Activated CD4-positive, alpha-beta memory T cell treated with anti-CD3 and anti-CD28 coated beads for 36 hours (primary cell): ENCODE measurements around the gene GNAZ. TPM values are rescaled to one million over a fixed set of nuclear protein-coding genes. Genes with fewer than 3 reads are reported as not detected.
A peak's percentile ranks its signal among the peaks of the same experiment; 100 is the strongest.

Source experiments
- CTCF ChIA-PET: fragments of 350-600 bp; sonication (Branson Sonifier 250); formaldehyde crosslinking; loops from one replicate; lab custom pipeline; 2021; ENCODE audit warnings: antibody characterized with exemption, inconsistent platforms; lab: Charles Lee
- POLR2A ChIA-PET: fragments of 350-600 bp; sonication (Branson Sonifier 250); formaldehyde crosslinking; loops from one replicate; lab custom pipeline; 2021; ENCODE audit warnings: antibody characterized with exemption; lab: Charles Lee
- DNase-seq: peaks from one replicate; pipeline ENCODE4 v3.0.0-alpha.2; 2020
- H3K27ac Mint-ChIP-seq: one replicate; pipeline ENCODE4 v1.8.0; 2021; ENCODE audit warnings: mixed read lengths
- H3K27me3 Mint-ChIP-seq: one replicate; pipeline ENCODE4 v1.8.0; 2021; ENCODE audit warnings: mixed read lengths
- H3K36me3 Mint-ChIP-seq: one replicate; pipeline ENCODE4 v1.8.0; 2021; ENCODE audit warnings: mixed read lengths
- H3K4me1 Mint-ChIP-seq: one replicate; pipeline ENCODE4 v1.8.0; 2021; ENCODE audit warnings: low read depth, mixed read lengths
- H3K4me3 Mint-ChIP-seq: one replicate; pipeline ENCODE4 v1.8.0; 2021; ENCODE audit warnings: mild to moderate bottlenecking, mixed read lengths
- H3K9me3 Mint-ChIP-seq: one replicate; pipeline ENCODE4 v1.8.0; 2021; ENCODE audit warnings: mixed read lengths
- intact Hi-C: fragments of 100-400 bp; cut with micrococcal nuclease; formaldehyde crosslinking; loops from one replicate; pipeline ENCODE4 v1.15.1; 2023
- total RNA-seq, 2 experiments: library from RNA; stranded (reverse); gene quantifications; one replicate each; pipeline ENCODE4 v1.2.3, GENCODE V29; 2021

Gene GNAZ
- total RNA-seq, 2 experiments from 2014 or later, result 1.6 to 2.2 TPM

GRCh38 chr22:23086787-23087186 is 16.5 kb downstream of the GNAZ start:
- no peak overlapping the region for H3K27ac Mint-ChIP-seq
- H3K4me3 Mint-ChIP-seq, result no peak overlapping the region
- intact Hi-C loops, result no loop called here
- H3K36me3 Mint-ChIP-seq, result no peaks in the 10 kb centered on the region
- ChIA-PET POLR2A (no interaction called here), CTCF (interaction anchor here (0.9 kb wide), 1 partner anchor 299 kb away, joined by 4 read pairs; no protein-coding TSS in a partner anchor)
- no peaks in the 10 kb centered on the region for H3K27me3 Mint-ChIP-seq
- H3K4me1 Mint-ChIP-seq, result peaks cover 4% of the 10 kb centered on the region
- DNase-seq, result no peak
- H3K9me3 Mint-ChIP-seq, result no peaks in the 10 kb centered on the region

DNA sequence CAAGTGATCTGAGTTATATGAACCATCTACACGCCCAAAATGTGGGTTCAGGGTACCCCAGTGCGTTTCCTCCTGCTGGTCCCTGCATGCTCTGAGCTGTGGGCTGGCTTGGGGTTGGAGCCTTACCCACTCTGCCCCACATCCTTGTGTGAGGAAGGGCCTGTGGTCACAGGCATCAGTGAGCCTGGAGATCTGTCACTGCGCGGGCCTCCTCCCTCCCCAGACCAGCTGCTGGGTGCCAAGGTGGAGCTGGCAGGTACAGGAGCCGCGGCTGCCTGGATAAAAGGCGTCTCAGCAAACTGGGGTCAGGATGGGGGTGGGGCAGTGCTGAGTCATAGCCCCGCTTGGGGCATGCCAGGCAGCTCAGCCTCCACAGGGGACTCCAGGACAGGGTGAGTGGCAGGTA is 17.9 kb downstream of the GNAZ start:
- Mint-ChIP-seq H3K36me3 (no peaks in the 10 kb centered on the region), H3K27ac (no peak overlapping the region), H3K27me3 (no peaks in the 10 kb centered on the region), H3K4me1 (peaks cover 4% of the 10 kb centered on the region), H3K9me3 (no peaks in the 10 kb centered on the region), H3K4me3 (no peak overlapping the region)
- DNase-seq, result peak; percentile 38
- ChIA-PET POLR2A (no interaction called here), CTCF (interaction anchor here (1.5 kb wide), 1 partner anchor 40 kb away, joined by 3 read pairs; no protein-coding TSS in a partner anchor)
- intact Hi-C loops, result no loop called here

DNA sequence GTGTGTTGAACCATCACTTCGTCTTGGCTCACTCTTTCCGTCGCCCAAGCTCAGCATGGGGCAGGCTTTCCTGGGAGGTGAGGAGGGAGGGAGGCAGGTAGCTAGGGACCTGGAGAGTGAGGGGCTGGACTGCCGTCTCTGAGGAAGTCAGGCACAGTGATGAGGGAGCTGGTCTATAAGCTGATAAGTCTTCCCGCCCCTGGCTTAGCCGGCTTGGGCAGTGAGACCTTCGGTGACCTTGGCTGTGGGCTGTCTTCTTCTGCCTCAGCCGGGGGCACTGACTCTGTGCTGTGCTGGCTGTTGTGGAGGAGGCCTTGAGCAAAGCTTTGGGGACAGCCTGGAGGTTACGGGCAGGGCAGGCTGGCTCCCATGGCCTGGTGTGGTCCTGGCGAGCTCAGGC is 18.7 kb downstream of the GNAZ start:
- POLR2A ChIA-PET, result no interaction called here
- H3K36me3 Mint-ChIP-seq, result no peaks in the 10 kb centered on the region
- DNase-seq, result no peak
- no peak overlapping the region for H3K27ac Mint-ChIP-seq
- CTCF ChIA-PET, result no interaction called here
- H3K4me1 Mint-ChIP-seq, result peaks cover 4% of the 10 kb centered on the region
- intact Hi-C loops, result no loop called here
- no peaks in the 10 kb centered on the region for H3K9me3 Mint-ChIP-seq
- no peaks in the 10 kb centered on the region for H3K27me3 Mint-ChIP-seq
- H3K4me3 Mint-ChIP-seq, result no peak overlapping the region

DNA sequence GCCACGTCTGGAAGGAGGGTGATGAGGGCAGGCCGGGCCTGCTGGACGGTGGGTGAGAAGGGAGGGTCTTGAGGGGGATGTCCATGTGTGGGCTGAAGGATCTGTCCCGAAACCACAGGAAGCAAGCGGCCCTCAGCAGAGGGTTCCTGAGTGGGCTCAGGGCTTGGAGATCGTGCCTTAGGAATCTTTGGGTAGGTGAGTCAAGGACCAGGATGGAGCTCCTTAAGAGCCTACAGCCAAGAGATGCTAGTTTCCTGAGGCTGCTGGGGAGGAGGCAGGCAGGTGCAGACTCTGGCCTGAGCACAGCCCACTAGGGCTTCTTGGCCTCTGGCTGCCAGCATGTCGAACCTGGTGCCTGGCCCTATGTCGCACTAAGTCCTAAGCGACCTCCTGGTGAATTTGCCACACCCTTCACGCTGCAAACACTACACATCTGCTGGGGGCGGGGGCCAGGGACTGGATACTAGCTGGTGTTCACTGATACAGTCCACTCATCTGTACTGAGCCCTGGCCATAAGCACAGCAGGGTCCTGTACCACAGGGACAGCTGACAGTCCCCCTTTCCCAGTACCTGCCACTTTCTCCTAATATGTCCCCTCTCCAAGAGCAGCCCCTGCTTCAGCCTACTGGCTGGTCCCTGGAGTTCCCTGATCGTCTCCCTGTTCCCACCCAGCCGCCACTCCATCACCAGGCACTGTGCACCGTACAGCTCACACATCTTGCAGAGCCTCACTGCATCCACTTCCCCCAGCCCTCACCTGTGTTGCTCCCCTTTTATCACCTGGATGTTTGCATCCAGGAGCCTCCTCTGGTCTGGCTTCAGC is 19.5 kb downstream of the GNAZ start:
- peaks cover 4% of the 10 kb centered on the region for H3K4me1 Mint-ChIP-seq
- no peak overlapping the region for H3K27ac Mint-ChIP-seq
- H3K4me3 Mint-ChIP-seq, result no peak overlapping the region
- CTCF ChIA-PET, result no interaction called here
- no peaks in the 10 kb centered on the region for H3K9me3 Mint-ChIP-seq
- intact Hi-C loops, result no loop called here
- no peak for DNase-seq
- H3K36me3 Mint-ChIP-seq, result no peaks in the 10 kb centered on the region
- POLR2A ChIA-PET, result no interaction called here
- H3K27me3 Mint-ChIP-seq, result no peaks in the 10 kb centered on the region

- DNase-seq, result no peak
- no peak overlapping the region for H3K27ac Mint-ChIP-seq
- H3K27me3 Mint-ChIP-seq, result no peaks in the 10 kb centered on the region
- H3K9me3 Mint-ChIP-seq, result no peaks in the 10 kb centered on the region
- ChIA-PET POLR2A (no interaction called here), CTCF (no interaction called here)
- no peaks in the 10 kb centered on the region for H3K36me3 Mint-ChIP-seq
- H3K4me1 Mint-ChIP-seq, result peaks cover 4% of the 10 kb centered on the region
- H3K4me3 Mint-ChIP-seq, result no peak overlapping the region
- intact Hi-C loops, result no loop called here
These were observed 20.1 kb downstream of the GNAZ start for GRCh38 chr22:23090457-23090835.

DNA sequence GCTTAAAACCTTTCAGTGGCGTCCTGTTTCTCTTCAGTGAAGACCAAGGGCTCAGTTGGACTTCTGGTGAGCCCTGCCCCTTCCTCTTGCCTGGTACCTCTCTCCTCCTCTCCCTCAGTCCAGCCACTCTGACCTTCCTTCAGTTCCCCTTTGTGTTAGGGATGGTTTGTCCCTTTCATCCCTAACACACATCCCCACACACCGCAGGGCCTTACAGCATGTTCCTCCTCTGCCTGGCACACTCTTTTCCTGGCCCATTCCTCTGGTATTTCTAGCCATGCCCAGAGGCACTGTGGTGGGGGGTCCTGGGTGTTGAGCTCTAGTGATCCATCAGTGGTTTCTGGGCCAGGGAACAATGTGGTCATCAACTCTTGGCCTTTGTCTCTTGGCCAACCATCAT is 21.4 kb downstream of the GNAZ start:
- H3K36me3 Mint-ChIP-seq, result no peaks in the 10 kb centered on the region
- no peaks in the 10 kb centered on the region for H3K9me3 Mint-ChIP-seq
- H3K4me3 Mint-ChIP-seq, result no peak overlapping the region
- H3K4me1 Mint-ChIP-seq, result peaks cover 4% of the 10 kb centered on the region
- POLR2A ChIA-PET, result no interaction called here
- intact Hi-C loops, result no loop called here
- CTCF ChIA-PET, result no interaction called here
- H3K27me3 Mint-ChIP-seq, result no peaks in the 10 kb centered on the region
- no peak overlapping the region for H3K27ac Mint-ChIP-seq
- no peak for DNase-seq

DNA sequence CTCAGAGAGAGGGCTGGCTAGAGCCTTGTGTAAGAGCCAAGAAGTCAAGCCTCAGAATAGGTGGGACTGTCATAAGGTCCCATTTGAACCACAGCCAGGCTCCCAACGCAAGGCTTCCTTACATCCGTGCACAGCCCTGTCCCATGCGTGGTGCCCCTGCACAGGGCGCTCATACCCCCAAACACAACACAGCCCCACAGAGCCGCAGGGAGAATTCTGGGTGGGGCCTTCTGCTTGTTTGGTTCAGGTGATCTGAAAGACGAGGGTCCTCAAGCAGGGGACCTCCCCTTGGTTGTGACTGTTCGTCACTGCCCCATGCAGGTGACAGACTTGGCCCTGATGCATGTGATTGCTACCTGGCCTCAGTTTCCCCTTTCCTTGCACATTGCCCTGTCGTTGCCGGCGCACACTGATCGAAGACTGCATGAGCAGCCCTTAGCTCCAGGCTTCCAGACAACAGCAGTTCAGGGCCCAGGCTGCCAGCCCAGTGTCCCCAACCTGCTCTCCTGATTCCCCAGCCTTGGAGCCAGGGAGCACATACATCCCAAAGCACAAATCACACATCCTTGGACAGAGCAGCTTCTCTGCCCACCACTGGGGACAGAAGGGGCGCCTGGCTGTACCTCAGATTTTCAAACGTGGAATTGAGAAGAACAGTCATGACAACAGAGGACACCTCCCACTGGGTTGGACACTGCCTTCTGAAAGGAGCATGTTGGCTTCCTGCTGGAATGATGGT is 22.1 kb downstream of the GNAZ start:
- ChIA-PET POLR2A (no interaction called here), CTCF (no interaction called here)
- Mint-ChIP-seq H3K9me3 (no peaks in the 10 kb centered on the region), H3K27ac (no peak overlapping the region), H3K4me1 (peaks cover 4% of the 10 kb centered on the region), H3K27me3 (no peaks in the 10 kb centered on the region), H3K4me3 (no peak overlapping the region), H3K36me3 (no peaks in the 10 kb centered on the region)
- no peak for DNase-seq
- intact Hi-C loops, result no loop called here

GRCh38 chr22:23093051-23093788 is 22.9 kb downstream of the GNAZ start:
- intact Hi-C loops, result no loop called here
- no peaks in the 10 kb centered on the region for H3K9me3 Mint-ChIP-seq
- no peak overlapping the region for H3K4me3 Mint-ChIP-seq
- H3K27me3 Mint-ChIP-seq, result no peaks in the 10 kb centered on the region
- POLR2A ChIA-PET, result no interaction called here
- H3K27ac Mint-ChIP-seq, result no peak overlapping the region
- H3K4me1 Mint-ChIP-seq, result no peaks in the 10 kb centered on the region
- CTCF ChIA-PET, result no interaction called here
- DNase-seq, result no peak
- no peaks in the 10 kb centered on the region for H3K36me3 Mint-ChIP-seq

DNA sequence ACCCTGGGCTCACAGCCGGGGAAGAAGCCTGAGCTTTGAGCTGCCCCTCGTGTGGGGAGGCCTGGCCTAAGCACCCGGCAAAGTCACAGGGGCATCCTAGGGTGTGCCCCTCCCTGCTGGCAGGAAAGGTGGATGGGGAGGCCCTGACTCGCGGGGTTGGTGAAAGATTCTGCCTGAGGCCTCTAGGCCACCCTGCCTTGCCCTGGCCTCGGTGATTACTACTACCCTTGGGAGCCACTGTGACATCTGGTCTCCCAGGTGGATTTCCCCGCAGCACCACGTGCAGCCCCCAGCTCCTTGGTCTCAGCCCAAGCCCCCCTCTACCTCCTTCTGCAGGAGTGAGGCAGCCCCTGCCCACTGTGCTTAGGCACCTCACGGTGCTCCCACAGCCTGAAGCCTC is 23.9 kb downstream of the GNAZ start:
- no peaks in the 10 kb centered on the region for H3K27me3 Mint-ChIP-seq
- DNase-seq, result no peak
- POLR2A ChIA-PET, result no interaction called here
- intact Hi-C loops, result no loop called here
- CTCF ChIA-PET, result no interaction called here
- no peak overlapping the region for H3K27ac Mint-ChIP-seq
- H3K4me1 Mint-ChIP-seq, result no peaks in the 10 kb centered on the region
- H3K36me3 Mint-ChIP-seq, result no peaks in the 10 kb centered on the region
- no peak overlapping the region for H3K4me3 Mint-ChIP-seq
- H3K9me3 Mint-ChIP-seq, result no peaks in the 10 kb centered on the region

DNA sequence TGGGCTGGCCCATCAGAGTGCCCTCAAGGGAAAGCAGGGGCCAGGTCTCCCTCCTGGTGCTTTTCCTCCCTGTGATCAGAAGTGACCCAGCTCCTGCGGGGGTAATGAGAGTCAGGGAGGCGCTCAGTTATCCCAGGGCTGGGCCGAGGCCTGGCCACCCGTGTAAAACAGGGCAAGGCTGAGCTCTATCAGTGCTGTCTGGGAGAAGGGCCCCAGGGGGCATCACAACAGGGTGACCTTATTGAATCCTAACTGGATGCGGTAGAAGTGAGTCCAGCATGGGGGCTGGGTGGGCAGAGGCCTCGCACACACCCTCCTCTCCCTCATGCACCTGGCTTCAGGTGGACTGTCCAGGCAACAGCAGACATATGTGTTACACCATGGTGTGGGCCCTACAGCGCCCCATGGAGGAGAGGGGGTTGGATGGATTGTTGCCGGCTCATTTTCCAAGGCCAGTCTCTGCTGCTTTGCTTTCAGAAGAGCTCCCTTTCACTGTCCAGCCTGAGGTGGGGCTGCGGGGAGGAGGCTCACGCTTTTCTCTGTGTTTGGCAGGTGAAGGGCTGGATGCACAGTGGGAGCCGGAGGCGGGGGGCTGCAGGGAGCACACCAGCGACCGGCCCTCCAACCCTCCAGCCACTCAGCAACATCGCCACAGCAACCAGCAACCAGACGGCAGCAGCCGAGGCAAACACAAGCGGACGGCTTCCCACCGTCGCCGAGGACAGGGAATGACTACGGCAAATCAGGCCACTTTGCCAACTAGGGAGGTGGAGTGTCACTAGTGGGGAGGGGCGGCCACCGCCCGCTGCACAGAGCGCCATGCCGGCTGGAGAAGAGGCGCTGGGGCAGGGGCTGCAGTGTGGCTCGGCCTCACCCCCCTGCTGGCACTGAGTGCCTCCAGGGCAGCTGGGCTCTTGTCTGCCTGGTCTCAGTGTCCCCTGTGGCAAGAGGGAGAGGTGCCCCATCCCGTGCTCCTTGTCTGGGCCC is 24.7 kb downstream of the GNAZ start:
- no peaks in the 10 kb centered on the region for H3K4me1 Mint-ChIP-seq
- H3K4me3 Mint-ChIP-seq, result no peak overlapping the region
- ChIA-PET CTCF (no interaction called here), POLR2A (interaction anchor here (1.3 kb wide), 1 partner anchor 9 kb away, joined by 3 read pairs; no protein-coding TSS in a partner anchor)
- H3K9me3 Mint-ChIP-seq, result no peaks in the 10 kb centered on the region
- no peak overlapping the region for H3K27ac Mint-ChIP-seq
- DNase-seq, result no peak
- H3K36me3 Mint-ChIP-seq, result no peaks in the 10 kb centered on the region
- intact Hi-C loops, result no loop called here
- H3K27me3 Mint-ChIP-seq, result no peaks in the 10 kb centered on the region

DNA sequence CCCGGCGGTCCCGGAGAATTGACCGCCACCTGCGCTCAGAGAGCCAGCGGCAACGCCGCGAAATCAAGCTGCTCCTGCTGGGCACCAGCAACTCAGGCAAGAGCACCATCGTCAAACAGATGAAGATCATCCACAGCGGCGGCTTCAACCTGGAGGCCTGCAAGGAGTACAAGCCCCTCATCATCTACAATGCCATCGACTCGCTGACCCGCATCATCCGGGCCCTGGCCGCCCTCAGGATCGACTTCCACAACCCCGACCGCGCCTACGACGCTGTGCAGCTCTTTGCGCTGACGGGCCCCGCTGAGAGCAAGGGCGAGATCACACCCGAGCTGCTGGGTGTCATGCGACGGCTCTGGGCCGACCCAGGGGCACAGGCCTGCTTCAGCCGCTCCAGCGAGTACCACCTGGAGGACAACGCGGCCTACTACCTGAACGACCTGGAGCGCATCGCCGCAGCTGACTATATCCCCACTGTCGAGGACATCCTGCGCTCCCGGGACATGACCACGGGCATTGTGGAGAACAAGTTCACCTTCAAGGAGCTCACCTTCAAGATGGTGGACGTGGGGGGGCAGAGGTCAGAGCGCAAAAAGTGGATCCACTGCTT is 25.5 kb downstream of the GNAZ start:
- H3K4me1 Mint-ChIP-seq, result no peaks in the 10 kb centered on the region
- no peak overlapping the region for H3K4me3 Mint-ChIP-seq
- H3K9me3 Mint-ChIP-seq, result no peaks in the 10 kb centered on the region
- ChIA-PET CTCF (no interaction called here), POLR2A (interaction anchor here (1.3 kb wide), 1 partner anchor 8 kb away, joined by 3 read pairs; no protein-coding TSS in a partner anchor)
- H3K36me3 Mint-ChIP-seq, result no peaks in the 10 kb centered on the region
- no peaks in the 10 kb centered on the region for H3K27me3 Mint-ChIP-seq
- no peak overlapping the region for H3K27ac Mint-ChIP-seq
- intact Hi-C loops, result no loop called here
- DNase-seq, result no peak
